WI38 (cell line): Measurements from ENCODE around the gene PRDM16.

Experiments used
- H3K4me3 ChIP-seq: 2 replicates; pipeline ENCODE4 v1.5.1; 2011; ENCODE audit warnings: low read depth, mild to moderate bottlenecking, control low read depth, low read length
- CTCF ChIP-seq: IDR thresholded peaks from 2 replicates; pipeline ENCODE4 v1.5.1; 2012; ENCODE audit warnings: low read depth, mild to moderate bottlenecking, control low read depth, low read length

PRDM16 gene

GRCh38 chr1:3056641-3057040, 12.4 kb upstream of the PRDM16 start:
- no peak overlapping the region for H3K4me3 ChIP-seq
- no peak for TF ChIP-seq CTCF

GRCh38 chr1:3058263-3059030, 10.6 kb upstream of the PRDM16 start:
- TF ChIP-seq CTCF, result no peak
- H3K4me3 ChIP-seq, result no peak overlapping the region

GRCh38 chr1:3060127-3060526, 8.9 kb upstream of the PRDM16 start:
- TF ChIP-seq CTCF, result no peak
- H3K4me3 ChIP-seq, result no peak overlapping the region

GRCh38 chr1:3060601-3061551, 8.1 kb upstream of the PRDM16 start:
- no peak for TF ChIP-seq CTCF
- H3K4me3 ChIP-seq, result no peak overlapping the region

- H3K4me3 ChIP-seq, result no peak overlapping the region
- no peak for TF ChIP-seq CTCF
Measured at GRCh38 chr1:3061566-3061965, 7.4 kb upstream of the PRDM16 start.

- no peak for TF ChIP-seq CTCF
- no peak overlapping the region for H3K4me3 ChIP-seq
Measured at GRCh38 chr1:3061981-3062615, 6.9 kb upstream of the PRDM16 start.
